ENCODE results near the gene CHTF18.

DNA sequence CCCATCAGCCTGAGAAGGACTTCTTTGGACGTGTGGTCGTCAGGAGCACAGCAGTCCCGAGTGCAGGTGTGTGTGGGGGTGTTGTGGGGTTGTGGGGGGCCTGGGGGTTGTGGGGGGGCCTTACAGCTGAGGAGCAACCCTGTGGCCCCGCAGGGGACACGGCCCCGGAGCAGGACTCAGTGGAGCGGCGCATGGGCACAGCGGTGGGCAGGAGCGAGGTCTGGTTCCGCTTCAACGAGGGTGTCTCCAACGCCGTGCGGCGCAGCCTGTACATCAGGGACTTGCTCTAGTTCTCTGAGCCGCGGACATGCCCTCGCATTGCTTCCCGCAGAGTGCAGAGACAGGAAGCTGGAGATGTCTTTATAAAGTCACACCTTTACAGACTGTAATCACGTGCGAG lies 9.3 kb downstream of the CHTF18 start:
- no peak for TF ChIP-seq ZNF174 (tag by site-specific recombination; IDR thresholded peaks at IDR 0.05)
- TF ChIP-seq ZNF366 (tag by site-specific recombination; conservative IDR thresholded peaks at IDR 0.05), result no peak
- TF ChIP-seq, protein P1, sequence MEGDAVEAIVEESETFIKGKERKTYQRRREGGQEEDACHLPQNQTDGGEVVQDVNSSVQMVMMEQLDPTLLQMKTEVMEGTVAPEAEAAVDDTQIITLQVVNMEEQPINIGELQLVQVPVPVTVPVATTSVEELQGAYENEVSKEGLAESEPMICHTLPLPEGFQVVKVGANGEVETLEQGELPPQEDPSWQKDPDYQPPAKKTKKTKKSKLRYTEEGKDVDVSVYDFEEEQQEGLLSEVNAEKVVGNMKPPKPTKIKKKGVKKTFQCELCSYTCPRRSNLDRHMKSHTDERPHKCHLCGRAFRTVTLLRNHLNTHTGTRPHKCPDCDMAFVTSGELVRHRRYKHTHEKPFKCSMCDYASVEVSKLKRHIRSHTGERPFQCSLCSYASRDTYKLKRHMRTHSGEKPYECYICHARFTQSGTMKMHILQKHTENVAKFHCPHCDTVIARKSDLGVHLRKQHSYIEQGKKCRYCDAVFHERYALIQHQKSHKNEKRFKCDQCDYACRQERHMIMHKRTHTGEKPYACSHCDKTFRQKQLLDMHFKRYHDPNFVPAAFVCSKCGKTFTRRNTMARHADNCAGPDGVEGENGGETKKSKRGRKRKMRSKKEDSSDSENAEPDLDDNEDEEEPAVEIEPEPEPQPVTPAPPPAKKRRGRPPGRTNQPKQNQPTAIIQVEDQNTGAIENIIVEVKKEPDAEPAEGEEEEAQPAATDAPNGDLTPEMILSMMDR (tag by site-specific recombination; IDR thresholded peaks at IDR 0.05), result no peak
